ENCODE results near the gene RGS9.

Gene RGS9

GRCh38 chr17:65185062-65185461 is 47.9 kb downstream of the RGS9 start:
- DNase-seq = no peak

DNA sequence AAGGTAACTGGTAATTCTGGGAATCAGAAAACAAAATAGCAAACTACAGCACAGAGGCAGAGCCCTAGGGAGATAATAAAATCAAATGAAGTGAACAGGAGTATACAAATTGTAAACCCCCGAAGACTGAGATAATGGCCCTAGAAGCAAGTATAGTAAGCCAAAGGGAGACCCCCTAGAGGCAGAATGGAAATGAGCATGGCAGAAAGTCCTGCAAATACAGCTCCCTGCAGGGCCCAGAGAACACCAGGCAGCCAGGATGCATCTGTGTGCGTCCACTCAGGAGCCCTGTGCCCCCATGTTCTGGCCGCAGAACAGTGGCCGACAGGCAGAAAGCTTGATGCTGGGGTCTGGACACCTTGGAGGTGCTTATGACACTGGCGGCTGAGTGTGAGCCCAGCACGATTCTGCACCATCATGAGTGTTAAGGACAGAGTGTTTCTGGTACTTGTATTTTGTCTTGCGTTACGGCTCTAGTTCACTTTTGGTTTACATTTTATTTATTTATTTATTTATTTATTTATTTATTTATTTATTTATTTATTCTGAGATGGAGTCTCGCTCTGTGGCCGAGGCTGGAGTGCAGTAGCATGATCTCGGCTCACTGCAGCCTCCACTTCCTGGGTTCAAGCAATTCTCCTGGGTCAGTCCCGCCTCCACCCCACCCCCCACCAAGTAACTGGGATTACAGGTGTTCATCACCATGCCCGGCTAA is 48.7 kb downstream of the RGS9 start:
- no peak for DNase-seq

DNA sequence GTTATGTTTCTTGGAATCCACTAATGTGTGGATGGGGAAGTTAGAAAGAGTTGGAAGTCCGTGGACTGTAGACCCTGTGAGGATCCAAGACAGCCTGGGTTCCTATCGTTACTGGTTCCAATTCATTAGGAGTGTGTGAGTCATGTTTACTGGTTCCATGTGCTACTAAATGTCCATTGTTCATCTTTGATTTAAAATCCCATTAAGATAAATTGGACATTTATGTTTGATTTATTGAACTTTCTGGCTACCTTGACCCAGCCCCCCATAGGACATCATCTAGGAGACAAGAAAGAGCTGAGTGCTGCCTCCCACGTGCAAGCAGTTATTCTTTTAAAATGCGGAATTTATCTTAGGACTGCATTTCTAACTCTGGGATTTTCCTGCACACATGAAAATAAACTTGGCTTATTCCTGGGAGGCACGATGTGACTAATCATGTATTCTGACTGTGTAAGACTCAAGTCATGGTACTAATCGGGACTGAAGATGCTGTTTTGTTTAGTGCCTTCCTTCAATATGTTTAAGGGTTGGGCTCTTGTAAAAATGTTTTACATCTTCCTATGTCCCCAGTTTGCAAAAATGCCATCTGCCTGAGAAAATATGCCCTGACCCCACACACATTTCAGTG is 53.4 kb downstream of the RGS9 start:
- DNase-seq = peak; percentile 10

GRCh38 chr17:65191811-65192740 is 54.9 kb downstream of the RGS9 start:
- peak; percentile 53 for DNase-seq

- no peak for DNase-seq
Measured at GRCh38 chr17:65193305-65193704, 56.1 kb downstream of the RGS9 start.

- DNase-seq = no peak
Measured at GRCh38 chr17:65193716-65194293, 56.6 kb downstream of the RGS9 start.

- no peak for DNase-seq
Measured at GRCh38 chr17:65194670-65195334, 57.6 kb downstream of the RGS9 start.

DNA sequence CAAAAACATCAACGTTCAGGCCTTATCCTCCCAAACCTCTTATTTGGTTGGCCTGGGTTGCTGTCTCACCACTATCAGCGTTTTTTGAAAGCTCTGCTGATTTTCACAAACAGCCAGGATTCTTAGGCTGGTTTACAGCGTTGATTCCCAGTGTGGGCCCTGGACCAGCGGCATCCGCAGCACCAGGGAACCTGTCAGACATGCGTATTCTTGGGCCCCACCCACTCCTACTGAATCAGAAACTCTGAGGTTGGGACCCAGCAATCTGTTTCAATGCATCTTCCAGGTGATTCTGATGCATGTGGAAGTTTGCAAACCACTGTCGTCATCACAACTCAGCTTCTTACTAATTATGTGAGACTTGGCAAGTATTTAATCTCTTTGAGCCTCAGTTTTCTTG is 58.5 kb downstream of the RGS9 start:
- DNase-seq = no peak

GRCh38 chr17:65196617-65197016 is 59.4 kb downstream of the RGS9 start:
- no peak for DNase-seq

- DNase-seq = no peak
Measured at GRCh38 chr17:65197201-65197600, 60.0 kb downstream of the RGS9 start.

- DNase-seq = peak; percentile 72
Measured at GRCh38 chr17:65198653-65199382, 61.6 kb downstream of the RGS9 start.

GRCh38 chr17:65201331-65201730 is 64.2 kb downstream of the RGS9 start:
- no peak for DNase-seq

DNA sequence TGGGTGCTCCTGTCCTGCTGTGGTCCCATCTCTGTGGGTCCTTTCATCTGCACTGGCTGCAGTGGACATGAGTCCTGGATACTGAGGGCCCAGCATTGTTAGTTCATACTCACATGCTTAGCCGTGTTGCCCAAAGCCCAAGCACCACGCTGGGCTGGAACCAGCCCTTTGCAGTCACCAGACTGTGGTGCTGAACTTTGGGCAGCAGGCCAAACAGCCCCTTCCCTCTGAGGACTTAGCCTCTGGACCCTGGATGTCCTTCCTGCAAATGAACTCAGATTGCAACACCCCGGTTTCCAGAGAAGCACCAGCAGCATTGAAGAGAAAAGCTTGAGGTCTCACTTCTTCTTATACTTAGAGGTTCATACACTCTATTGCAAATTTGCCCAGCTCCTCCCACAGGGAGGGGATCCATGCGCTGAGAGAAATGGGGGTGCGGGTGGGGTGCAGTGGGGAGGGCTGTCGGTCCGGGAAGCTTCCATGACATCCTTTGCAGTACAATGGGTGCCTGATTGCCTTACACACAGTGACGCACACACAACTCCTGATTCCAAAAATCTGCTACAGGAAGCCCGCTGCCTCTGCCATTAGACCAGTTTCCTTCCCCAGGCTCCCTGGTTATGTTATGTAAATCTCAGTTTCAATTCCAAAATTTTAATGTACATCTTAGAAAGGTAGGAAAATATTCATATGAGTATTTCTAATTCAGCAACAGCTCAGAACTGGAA is 65.8 kb downstream of the RGS9 start:
- DNase-seq = no peak

GRCh38 chr17:65204001-65204400 is 66.8 kb downstream of the RGS9 start:
- DNase-seq = no peak

DNA sequence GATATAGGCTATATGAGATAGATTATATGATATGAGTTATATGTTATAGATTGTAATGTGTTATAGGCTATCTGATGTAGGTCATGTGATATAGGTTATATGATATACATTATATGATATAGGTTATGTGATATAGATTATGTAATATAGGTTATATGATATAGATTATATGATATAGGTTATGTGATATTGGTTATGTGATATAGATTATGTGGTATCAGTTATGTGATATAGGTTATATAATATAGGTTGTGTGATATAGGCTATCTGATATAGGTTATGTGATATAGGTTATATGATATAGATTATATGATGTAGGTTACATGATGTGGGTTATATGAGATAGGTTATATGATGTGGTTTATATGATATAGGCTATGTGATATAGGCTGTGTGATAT is 68.5 kb downstream of the RGS9 start:
- no peak for DNase-seq

DNA sequence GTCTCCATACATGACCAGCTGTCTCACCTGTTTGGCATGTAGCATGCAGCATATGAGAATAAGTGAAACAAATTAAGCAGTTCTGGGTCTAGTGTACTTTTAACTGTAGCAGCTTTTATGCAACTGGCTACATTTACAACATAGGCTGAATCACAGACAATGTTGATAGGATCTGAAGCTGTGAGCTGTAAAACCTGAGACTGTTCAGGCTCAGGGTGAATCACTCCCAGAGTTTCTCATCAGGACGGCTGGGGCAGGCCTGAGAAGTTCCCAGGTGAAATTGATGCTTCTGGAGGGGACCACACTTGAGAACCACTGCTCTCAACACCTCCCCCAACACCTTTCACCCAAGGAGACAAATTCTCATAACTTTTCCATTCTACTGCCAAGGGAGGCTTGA is 70.3 kb downstream of the RGS9 start:
- peak; percentile 39 for DNase-seq

DNA sequence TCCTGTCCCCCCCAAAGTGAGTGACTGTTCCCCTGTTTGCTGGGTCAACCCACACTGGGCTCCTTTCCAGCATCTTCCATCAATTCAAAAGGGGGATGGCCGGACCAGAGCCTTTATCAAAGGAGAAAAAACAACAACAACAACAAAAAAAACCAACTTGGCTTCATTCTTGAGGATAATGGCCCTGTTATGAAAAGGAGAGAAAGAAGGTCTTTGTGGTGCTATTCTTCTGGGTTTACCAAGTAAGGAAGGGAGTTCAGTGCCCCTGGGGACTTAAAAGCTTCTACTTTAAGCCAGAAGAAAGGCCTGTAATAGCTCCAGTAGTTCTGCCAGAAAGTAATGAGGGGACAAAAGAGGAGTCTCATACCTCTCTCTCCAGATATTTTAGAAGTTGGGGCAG is 71.5 kb downstream of the RGS9 start:
- DNase-seq = no peak

GRCh38 chr17:65218261-65218660 is 81.1 kb downstream of the RGS9 start:
- no peak for DNase-seq

DNA sequence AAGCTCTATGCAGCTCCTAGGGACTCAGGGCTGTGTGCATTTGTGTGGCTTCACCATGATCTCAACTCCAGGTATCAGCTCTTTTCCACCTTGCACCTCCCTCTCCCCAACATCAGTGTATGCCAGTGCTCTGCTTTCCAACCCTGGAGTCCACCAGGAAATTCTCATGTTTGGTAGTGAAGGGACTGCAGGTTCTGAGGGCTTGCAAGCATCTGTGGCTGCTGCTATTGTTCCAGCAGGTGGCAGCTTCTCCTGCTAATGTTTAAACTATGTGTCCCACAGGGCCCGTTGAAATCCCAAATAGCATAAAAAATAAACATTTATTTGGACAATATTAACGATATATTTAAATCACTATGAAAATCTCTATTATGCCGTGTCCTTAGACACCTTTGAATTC is 82.0 kb downstream of the RGS9 start:
- DNase-seq = no peak

DNA sequence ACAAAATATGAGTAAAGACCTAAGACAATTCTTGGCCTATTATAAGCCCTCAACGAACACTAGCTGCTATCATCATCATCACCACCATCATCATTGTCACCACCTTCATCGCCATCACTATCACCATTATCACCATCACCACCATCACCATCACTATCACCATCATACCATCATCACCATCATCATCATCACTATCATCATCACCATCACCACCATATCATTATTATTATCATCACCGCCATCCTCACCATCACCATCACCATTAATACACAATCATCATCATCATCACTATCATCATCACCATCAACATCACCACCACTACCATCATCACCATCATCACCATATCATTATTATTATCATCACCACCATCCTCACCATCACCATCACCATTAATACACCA is 82.5 kb downstream of the RGS9 start:
- no peak for DNase-seq

GRCh38 chr17:65220732-65221131 is 83.6 kb downstream of the RGS9 start:
- DNase-seq = peak; percentile 14

Data from kidney glomerular epithelial cell (primary cell).